ENCODE results near the gene ZNF143. TPM values are rescaled to one million over a fixed set of nuclear protein-coding genes. Genes with fewer than 3 reads are reported as not detected.

ZNF143 gene
- total and polyA plus RNA-seq, 2 of the 13 experiments (the other 11 are each of a cell fraction or from before 2014, with no cell fraction given) = 22.4 to 35.6 TPM

DNA sequence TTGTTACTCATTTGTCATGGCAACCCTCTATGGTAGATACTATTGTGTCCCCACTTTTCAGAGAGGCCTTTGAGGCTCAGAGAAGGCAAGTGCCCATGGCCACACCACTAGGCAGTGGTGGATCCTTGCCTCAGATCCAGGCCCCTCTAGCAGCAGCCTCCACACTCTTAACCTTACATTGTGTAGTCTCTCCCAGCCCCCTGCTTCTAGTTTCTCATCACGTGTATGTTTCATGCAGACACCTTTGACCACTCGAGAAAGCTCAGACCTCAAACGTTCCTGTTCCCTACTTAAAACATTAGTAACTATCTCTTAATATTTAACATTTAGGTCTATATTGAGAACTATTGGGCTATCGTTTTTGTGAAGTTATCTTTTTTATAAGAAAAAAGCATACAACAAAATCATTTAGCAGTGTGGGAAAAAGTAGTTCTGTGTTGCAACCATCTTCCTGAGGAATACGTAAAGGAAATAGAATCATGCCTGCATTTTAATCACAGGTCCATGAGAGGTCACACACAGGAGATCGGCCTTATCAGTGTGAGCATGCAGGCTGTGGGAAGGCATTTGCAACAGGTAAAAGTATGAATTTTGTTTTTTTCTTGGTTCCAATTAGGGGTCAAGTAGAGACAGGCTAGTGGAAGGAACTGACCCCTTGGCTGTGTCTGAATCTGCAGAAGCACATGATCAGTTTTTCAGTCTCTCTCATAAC lies 35.1 kb downstream of the ZNF143 start:
- FAIRE-seq (no peak), DNase-seq (ENCODE audit: low spot score) (no peak), ATAC-seq (no peak)
- H3K4me1 ChIP-seq (ENCODE audit: insufficient read depth, low read length) = peaks cover 16% of the 10 kb centered on the region
- ChIA-PET CTCF (ENCODE audit: low intra/inter-chr PET ratio, low total read pairs) (no interaction called here), POLR2A (no interaction called here)
- intact Hi-C loops (cut with micrococcal nuclease; ENCODE audit: unreplicated experiment) = no loop called here
- BruUV-seq (replicated peaks) = no TSS peak
- H3K4me3 ChIP-seq (replicated peaks in 1 of 3; ENCODE audit: insufficient read depth in 1 of 3, low read depth in 2 of 3, low read length in 3 of 3) = no peak overlapping the region
- H3K27me3 ChIP-seq (ENCODE audit: control insufficient read depth in 1 of 2, insufficient read depth in 2 of 2, low read length in 2 of 2) = no peaks in the 10 kb centered on the region
- no peak overlapping the region for H3K4me2 ChIP-seq (ENCODE audit: low read depth, low read length)
- no peaks in the 10 kb centered on the region for H4K20me1 ChIP-seq (ENCODE audit: insufficient read depth, low read length)
- no peak overlapping the region for H3K27ac ChIP-seq (ENCODE audit: extremely low read length, insufficient read depth, low read length)
- no peak overlapping the region for H3K9ac ChIP-seq (ENCODE audit: insufficient read depth, low read depth, low read length)
- H2AFZ ChIP-seq (ENCODE audit: low read length) = no peak overlapping the region
- TF ChIP-seq, protein P1, sequence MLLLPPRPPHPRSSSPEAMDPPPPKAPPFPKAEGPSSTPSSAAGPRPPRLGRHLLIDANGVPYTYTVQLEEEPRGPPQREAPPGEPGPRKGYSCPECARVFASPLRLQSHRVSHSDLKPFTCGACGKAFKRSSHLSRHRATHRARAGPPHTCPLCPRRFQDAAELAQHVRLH (CRISPR knock-in tag; IDR thresholded peaks at IDR 0.05; ENCODE audit: borderline replicate concordance, low read depth) = no peak
- TF ChIP-seq, protein P2, sequence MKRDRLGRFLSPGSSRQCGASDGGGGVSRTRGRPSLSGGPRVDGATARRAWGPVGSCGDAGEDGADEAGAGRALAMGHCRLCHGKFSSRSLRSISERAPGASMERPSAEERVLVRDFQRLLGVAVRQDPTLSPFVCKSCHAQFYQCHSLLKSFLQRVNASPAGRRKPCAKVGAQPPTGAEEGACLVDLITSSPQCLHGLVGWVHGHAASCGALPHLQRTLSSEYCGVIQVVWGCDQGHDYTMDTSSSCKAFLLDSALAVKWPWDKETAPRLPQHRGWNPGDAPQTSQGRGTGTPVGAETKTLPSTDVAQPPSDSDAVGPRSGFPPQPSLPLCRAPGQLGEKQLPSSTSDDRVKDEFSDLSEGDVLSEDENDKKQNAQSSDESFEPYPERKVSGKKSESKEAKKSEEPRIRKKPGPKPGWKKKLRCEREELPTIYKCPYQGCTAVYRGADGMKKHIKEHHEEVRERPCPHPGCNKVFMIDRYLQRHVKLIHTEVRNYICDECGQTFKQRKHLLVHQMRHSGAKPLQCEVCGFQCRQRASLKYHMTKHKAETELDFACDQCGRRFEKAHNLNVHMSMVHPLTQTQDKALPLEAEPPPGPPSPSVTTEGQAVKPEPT (CRISPR knock-in tag; IDR thresholded peaks at IDR 0.05; ENCODE audit: low read depth) = no peak
- TF ChIP-seq CBX1 (IDR thresholded peaks at IDR 0.05; ENCODE audit: low read depth) (no peak), KLF9 (CRISPR knock-in tag; IDR thresholded peaks at IDR 0.05; ENCODE audit: low read depth) (no peak), ZNF205 (CRISPR knock-in tag; IDR thresholded peaks at IDR 0.05) (no peak), ZNF563 (CRISPR knock-in tag; IDR thresholded peaks at IDR 0.05) (no peak)
- in situ Hi-C loops (cut with HindIII; ENCODE audit: extremely low pct_ligation_motif_present, low pct_unique_long_range_greater_than_20kb) = loop anchor here (25.0 kb wide), 1 partner anchor 334 kb away; no protein-coding TSS in a partner anchor
- peaks cover 12 to 46% of the 10 kb centered on the region in 2 experiments for H3K36me3 ChIP-seq (replicated peaks in 1 of 2; ENCODE audit: control insufficient read depth in 1 of 2, insufficient read depth in 2 of 2, low read length in 2 of 2)
- WGBS (ENCODE audit: low lambda C conversion rate) = 89% methylated on average over 6 of the region's 6 CpGs
- no peaks in the 10 kb centered on the region for H3K9me3 ChIP-seq (ENCODE audit: low read length)
- no peaks in the 10 kb centered on the region for H3K79me2 ChIP-seq (ENCODE audit: insufficient read depth, low read length)
